Right atrium auricular region (tissue), 2 donors: ENCODE data around the gene UNC13D. TPM values are rescaled to one million over a fixed set of nuclear protein-coding genes. Genes with fewer than 3 reads are reported as not detected.

Source experiments
- DNase-seq: peaks from one replicate; pipeline ENCODE4 v3.0.0-alpha.2; 2019; ENCODE audit warnings: low spot score
- H3K27ac ChIP-seq, 2 donors: fragments of 200-600 bp; sonication (generic); 1 replicate in 1 of 2; 2 replicates in 1 of 2; pipeline ENCODE4 v1.5.1; 2016 to 2019
- H3K27me3 ChIP-seq, 2 donors: fragments of 200-600 bp; sonication (generic); one replicate each; pipeline versions ENCODE4 v1.5.1 to v1.6.0; 2017 to 2019
- H3K36me3 ChIP-seq: fragments of 200-600 bp; sonication (generic); one replicate; pipeline ENCODE4 v1.5.1; 2016
- H3K4me1 ChIP-seq, 2 donors: fragments of 200-600 bp; sonication (generic); one replicate each; pipeline versions ENCODE4 v1.5.1 to v1.6.0; 2017 to 2019
- H3K4me3 ChIP-seq, 2 donors: fragments of 200-600 bp; sonication (generic); 1 replicate in 1 of 2; 2 replicates in 1 of 2; pipeline ENCODE4 v1.5.1; 2017 to 2019; ENCODE audit warnings: mild to moderate bottlenecking in 1 of 2, moderate library complexity in 1 of 2
- H3K9me3 ChIP-seq, 2 donors: fragments of 200-600 bp; sonication (generic); one replicate each; pipeline ENCODE4 v1.5.1; 2019
- total RNA-seq, 2 donors: library from RNA; depleted of rRNA; stranded (reverse); fragments of >200 nt; gene quantifications; one replicate each; pipeline ENCODE4 v1.1.0, GENCODE V29; 2016
- TF ChIP-seq, protein P1 (sequence below), 2 donors: fragments of 200-600 bp; sonication (generic); IDR thresholded peaks; one replicate each; pipeline ENCODE4 v1.5.1; 2019; ENCODE audit warnings: antibody characterized with exemption in 2 of 2

UNC13D gene
- total RNA-seq, 2 donors from 2014 or later, result 11.1 to 25.9 TPM

DNA sequence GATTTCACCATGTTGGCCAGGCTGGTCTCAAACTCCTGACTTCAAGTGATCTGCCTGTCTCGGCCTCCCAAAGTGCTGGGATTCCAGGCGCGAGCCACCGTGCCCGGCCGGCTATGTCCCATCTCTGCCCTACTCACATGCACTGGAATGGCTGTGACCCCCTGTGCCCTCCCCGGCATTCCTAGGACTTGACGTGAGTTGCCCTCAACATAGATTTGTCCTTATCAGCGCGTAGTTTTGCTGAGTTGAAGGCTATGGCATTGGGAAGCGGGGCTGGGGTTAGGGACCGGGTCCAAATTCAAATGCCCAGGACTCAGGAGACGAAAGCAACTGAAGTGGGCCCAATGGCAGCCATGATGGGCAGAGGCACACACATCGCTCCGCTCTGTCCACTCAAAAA is 5.8 kb downstream of the UNC13D start:
- DNase-seq, result no peak

DNA sequence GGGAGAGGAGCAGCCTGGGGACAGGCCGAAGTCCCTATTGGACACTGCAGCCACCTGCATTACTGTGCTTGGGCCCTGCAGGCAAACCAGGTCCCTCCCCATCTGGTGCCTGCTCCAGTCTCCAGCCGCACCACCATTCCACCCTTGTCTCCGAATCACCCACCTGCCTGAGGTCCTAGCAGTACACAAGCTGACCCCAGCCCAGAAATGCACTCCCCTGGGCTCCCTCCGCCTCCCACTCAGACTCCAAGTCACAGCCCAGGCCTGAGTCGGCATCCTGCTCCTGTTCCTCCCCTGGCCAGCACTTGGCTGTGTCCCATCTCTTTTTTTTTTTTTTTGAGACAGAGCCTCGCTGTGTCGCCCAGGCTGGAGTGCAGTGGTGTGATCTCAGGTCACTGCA is 6.3 kb downstream of the UNC13D start:
- no peaks in the 10 kb centered on the region for H3K9me3 ChIP-seq
- DNase-seq, result no peak

More for the DNA sequence above, 5.8 kb downstream of the UNC13D start:
- Histone ChIP-seq H3K27ac (no peak overlapping the region), H3K27me3 (no peaks in the 10 kb centered on the region), H3K4me3 (no peak overlapping the region), H3K4me1 (peaks cover 0 to 11% of the 10 kb centered on the region in 2 donors), H3K9me3 (no peaks in the 10 kb centered on the region), H3K36me3 (peaks cover 6% of the 10 kb centered on the region)
- TF ChIP-seq, protein P1, sequence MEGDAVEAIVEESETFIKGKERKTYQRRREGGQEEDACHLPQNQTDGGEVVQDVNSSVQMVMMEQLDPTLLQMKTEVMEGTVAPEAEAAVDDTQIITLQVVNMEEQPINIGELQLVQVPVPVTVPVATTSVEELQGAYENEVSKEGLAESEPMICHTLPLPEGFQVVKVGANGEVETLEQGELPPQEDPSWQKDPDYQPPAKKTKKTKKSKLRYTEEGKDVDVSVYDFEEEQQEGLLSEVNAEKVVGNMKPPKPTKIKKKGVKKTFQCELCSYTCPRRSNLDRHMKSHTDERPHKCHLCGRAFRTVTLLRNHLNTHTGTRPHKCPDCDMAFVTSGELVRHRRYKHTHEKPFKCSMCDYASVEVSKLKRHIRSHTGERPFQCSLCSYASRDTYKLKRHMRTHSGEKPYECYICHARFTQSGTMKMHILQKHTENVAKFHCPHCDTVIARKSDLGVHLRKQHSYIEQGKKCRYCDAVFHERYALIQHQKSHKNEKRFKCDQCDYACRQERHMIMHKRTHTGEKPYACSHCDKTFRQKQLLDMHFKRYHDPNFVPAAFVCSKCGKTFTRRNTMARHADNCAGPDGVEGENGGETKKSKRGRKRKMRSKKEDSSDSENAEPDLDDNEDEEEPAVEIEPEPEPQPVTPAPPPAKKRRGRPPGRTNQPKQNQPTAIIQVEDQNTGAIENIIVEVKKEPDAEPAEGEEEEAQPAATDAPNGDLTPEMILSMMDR (IDR thresholded peaks at IDR 0.05), result no peak

DNA sequence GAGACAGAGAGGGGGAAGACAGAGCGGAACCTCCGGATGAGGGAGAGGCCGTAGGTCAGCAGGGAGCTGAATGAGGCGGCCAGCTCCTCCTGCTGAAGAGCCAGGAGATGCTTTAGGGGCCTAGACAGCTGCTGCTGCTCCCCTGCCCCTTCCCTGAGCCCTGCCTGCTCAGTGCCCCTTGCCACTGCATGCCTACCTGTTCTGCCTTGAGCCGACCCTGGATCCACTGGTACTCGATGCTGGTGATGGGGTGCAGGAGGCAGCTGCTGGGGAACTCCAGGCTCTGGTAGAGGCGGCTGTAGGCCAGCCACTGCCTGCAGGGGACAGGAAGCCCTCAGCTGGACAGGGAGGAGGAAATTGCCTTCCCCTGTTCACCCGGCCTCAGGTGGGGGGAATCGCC is 7.6 kb downstream of the UNC13D start:
- DNase-seq, result no peak
- Histone ChIP-seq H3K27me3 (no peaks in the 10 kb centered on the region), H3K4me1 (peaks cover 0 to 23% of the 10 kb centered on the region in 2 donors), H3K36me3 (peaks cover 6% of the 10 kb centered on the region), H3K4me3 (no peak overlapping the region), H3K27ac (no peak overlapping the region), H3K9me3 (no peaks in the 10 kb centered on the region)
- TF ChIP-seq, protein P1 (IDR thresholded peaks at IDR 0.05), result no peak

More for the DNA sequence above, 6.3 kb downstream of the UNC13D start:
- Histone ChIP-seq H3K4me1 (peaks cover 0 to 11% of the 10 kb centered on the region in 2 donors), H3K27me3 (no peaks in the 10 kb centered on the region), H3K36me3 (peaks cover 6% of the 10 kb centered on the region), H3K4me3 (no peak overlapping the region), H3K27ac (no peak overlapping the region)
- TF ChIP-seq, protein P1 (IDR thresholded peaks at IDR 0.05), result no peak

GRCh38 chr17:75835654-75835987 is 8.6 kb downstream of the UNC13D start:
- H3K4me3 ChIP-seq, result no peak overlapping the region
- no peaks in the 10 kb centered on the region for H3K27me3 ChIP-seq
- TF ChIP-seq, protein P1 (IDR thresholded peaks at IDR 0.05), result no peak
- H3K4me1 ChIP-seq, result peaks cover 0 to 25% of the 10 kb centered on the region in 2 donors
- no peaks in the 10 kb centered on the region for H3K9me3 ChIP-seq
- no peak overlapping the region for H3K27ac ChIP-seq
- peaks cover 14% of the 10 kb centered on the region for H3K36me3 ChIP-seq
- no peak for DNase-seq

DNA sequence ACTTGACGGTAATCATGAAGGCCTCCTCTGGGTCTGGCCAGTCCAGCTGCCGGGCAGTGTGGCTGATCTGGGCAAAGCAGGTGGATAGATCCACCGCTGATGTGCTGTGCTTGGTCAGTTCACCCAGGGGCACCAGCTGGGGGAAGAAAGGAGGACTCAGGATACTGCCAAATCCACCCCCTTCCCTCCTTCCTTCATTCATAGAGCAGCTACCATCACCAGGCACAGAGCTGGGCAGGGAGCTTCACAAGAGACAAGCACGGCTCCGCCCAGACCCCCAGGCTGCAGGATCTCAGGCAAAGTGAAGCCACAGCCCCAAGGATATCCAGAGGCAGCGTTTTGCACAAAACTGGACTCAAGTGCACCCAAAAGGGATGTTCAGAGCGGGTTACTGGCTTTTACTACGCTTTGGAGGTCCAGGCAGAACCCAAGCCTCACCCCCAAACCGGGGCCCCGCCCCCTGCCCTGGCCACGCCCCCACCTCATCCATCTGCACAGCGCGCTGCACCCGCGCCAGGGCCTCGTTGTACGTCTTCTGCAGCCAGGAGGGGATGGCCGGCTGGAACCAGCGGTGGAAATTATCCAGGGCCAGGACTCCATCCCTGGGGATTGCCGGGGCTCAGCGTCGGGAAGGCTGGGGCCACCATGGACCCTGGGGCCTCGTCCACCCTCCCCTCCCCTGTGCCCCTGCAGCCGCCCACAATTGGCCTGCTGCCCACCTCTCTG is 9.1 kb downstream of the UNC13D start:
- Histone ChIP-seq H3K4me3 (no peak overlapping the region), H3K9me3 (no peaks in the 10 kb centered on the region), H3K27me3 (no peaks in the 10 kb centered on the region), H3K4me1 (peaks cover 0 to 25% of the 10 kb centered on the region in 2 donors), H3K27ac (no peak overlapping the region), H3K36me3 (peaks cover 17% of the 10 kb centered on the region)
- no peak for DNase-seq
- TF ChIP-seq, protein P1 (IDR thresholded peaks at IDR 0.05), result no peak
